GM19397 (cell line): ENCODE results near the gene GJB6.
A peak's percentile ranks its signal among the peaks of the same experiment; 100 is the strongest.

Source experiments
- ATAC-seq: cut with Tn5 transposase; IDR thresholded peaks from one replicate; pipeline ENCODE4 v1.9.1; 2021; ENCODE audit warnings: mild to moderate bottlenecking, moderate library complexity; ENCODE audit not compliant: unreplicated experiment

The GJB6 gene

DNA sequence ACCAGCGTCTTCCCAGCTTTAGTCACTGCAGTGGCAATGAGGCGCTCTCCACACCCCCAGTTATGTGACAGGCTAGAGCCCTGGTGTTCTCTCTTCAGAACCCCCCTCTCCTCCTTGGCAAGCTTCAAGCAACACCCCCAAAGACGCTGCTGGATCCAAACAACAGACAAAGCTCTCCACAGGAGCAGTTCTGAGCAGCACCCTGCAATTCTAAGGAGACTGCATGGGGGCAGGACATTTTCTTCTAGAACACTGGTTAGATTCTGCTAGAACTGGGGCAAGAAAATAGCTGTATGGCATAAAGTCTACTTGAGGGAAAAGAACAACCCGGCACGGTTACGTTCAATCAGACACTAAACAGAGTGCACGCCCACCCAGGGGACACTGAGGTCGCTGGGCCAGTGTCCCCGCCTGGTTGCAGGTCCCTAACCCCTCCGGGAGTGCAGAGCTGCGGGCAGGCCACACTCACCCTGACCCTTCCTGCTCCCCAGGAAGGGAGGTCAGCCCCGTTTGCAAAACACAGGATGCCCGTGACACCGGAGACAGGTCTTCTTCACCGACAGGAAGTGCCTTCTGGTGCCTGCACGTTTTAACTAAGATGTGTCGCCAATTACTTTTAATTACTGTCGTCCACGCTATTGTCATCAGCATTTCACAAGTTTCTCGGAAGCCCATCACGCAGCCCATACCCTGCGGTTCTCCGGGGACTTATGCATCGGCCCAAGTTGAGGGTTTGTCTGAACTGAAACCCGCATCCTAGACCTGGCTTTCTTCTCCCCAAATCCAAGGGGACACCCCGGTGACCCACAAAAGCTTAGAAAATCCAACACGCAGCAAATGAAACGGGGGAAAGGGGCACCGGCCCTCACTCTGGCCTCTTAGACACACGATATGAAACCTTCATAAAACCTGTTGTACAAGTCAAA, 943 bp downstream of the GJB6 start:
- no peak for ATAC-seq

DNA sequence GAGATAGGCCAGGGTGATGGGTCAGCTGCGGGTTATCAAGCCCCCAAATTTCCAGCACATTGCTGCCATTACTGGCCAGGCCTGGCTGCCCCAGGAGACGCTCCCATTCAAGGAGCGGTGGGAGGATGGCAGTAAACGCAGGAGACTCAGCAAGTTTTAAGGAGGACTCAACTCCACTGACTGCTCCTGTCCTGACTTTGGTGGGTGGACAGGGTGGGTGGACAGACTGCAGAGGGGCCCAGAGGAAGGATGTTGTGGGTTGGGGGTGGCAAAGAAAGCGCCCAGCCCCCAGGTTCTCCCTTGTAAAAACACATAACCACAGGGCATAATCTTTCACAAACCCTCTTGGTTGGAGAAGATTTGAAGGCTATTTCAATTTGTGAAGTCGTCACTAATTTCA, 4.4 kb downstream of the GJB6 start:
- no peak for ATAC-seq

DNA sequence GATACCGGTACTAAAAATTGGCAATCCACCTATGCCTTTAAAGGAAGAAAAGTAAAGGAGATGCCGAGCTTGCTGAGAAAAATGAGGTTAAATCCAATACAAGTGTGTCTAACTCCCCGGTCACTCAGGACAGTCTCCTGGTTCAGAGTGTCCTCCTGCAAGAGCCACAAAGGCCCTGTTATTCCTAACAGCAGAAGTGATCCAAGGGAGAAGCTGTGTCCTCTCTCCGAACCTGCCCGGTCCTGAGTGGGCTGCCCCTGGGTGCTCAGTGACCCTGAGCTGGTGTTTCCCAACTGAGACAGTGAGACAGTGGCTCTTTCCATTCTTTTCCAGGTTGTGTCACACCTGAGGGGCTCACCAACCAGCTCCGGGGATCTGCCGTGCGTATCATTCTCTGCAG, 4.8 kb downstream of the GJB6 start:
- ATAC-seq, result no peak

DNA sequence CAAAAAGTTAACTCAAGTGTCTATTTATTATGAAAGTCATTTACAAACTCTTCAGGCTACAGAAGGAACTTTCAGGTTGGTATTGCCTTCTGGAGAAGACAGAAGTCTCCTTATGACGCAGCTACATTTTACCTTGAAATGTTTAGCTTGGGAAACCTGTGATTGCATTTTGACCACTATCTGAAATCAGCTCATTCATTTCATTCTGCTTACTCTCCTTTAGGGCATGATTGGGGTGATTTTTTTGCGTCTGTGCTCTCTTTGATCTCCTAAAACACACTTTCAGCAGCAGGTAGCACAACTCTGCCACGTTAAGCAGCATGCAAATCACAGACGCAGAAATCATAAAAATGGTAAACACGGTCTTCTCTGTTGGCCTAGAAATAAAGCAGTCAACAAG, 9.6 kb downstream of the GJB6 start:
- no peak for ATAC-seq

DNA sequence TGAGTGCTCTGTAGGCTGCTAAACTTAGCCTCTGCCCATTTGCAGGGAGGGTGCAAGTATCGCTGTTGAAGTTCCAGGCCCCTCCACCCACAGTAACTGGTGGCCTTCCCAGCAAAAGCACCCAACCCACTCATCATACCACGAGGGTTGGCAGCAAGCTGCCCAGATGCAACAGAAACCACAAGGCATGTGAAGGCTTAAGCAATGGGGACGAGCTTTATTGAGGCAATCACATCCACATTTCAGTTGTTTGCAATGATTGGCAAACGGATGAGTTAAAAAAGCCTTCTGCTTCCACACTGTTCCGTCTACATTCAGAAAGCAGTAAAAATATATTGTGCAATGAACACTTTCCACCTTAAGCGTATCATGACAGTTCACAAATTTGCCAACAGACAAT, 10.3 kb downstream of the GJB6 start:
- ATAC-seq, result no peak

DNA sequence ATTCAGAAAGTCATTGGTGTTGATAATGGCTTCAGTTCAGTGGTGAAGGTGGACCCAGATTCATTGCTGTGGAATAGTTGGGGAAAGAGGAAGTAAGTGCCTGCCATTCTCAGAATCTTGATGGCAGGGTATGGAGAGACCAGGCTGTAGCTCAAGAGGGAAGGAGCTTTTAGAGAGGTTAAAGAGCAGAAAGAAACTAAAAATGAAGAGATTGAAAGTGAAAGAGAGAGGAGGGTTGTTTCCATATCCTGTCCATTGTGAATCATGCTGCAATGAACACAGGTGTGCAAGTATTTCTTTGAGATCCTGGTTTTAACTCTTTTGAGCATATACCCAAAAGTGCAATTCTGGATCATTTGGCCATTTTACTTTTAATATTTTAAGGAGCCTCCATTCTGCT, 12.5 kb downstream of the GJB6 start:
- peak; percentile 86 for ATAC-seq

DNA sequence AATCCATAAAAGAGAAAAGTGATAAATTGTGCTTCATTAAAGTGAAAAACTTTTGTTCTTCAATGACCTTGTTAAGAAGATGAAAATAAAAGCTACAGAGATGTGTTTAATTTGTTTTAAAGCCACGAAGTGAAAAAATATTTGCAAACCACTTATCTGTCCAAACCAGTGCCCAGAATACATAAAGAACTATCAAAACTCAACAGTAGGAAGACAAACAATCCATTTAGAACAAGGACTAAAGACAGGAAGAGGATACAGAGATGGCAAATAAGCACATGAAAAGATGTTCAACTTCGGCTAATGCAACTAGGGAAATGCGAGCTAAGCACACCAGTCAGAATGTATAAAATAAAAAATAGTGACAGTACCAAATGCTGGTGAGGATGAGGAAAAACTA, 15.0 kb downstream of the GJB6 start:
- ATAC-seq, result no peak

DNA sequence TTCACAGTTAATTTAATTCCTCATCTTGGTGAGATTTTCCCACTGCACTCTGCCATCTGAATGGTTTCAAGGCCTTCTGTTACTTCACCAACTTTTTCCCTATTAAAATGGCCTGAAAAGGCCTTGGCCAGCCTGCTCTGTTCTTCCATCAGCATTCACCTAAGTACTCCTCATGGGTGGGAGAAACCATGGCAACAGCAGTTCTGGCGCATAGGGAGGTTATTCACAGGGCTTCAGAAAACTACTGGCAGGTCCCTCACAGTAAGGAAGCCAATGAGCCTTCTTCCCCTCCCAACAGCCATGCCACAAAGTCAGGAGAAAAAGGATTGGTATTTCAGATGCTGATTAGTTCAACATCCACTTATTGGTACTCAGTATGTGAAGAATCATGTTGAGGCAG, 22.2 kb downstream of the GJB6 start:
- no peak for ATAC-seq

DNA sequence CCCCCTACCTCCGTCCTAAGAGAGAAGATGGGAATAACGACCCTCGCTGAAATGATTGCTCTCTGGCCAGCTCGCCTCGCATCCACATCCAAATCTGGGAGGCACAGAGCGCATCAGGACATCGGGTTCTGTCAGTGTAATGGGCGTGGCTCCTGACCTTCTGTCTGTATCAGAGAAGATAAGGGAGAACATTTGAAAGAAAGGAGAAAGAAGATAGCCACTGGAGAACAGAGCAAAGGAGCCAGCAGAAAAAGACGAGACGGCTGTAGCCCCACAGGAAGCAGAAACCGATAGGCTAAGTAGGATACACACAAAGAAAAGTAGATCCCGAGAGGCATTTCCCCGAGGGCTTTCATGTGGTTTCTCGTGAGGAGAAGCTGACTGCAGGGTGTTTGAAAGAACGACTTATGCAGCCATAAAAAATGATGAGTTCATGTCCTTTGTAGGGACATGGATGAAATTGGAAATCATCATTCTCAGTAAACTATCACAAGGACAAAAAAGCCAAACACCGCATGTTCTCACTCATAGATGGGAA, 25.4 kb downstream of the GJB6 start:
- ATAC-seq, result no peak

DNA sequence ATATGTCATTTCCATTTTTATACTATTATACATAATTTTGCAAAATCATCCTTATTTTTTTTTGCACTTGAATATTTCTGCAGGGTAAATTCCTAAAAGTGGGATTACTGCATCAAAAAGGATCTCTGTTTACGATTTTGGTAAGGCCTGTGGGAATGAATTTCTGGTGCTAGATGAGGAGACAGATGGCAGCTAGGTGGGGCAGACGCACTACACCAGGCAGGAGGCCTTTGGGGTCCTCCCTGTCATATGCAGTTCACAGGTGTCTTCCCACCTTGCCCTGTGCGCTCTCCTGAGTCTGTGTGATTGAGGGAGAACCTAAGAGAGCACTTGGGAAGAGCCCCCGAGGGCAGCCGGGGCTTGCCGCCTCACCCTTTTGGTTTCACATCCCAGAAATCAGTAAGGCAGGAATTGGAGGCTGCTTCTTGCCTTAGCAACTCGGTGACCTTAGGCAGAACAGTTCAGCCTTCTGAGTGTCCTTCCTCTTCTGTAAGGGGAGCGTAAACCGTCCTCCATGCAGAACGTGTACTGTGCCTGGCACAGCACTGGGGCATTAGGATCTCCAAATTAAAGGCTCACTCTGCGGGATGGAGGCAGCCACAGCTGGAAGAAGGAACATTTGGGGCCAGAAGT, 25.9 kb downstream of the GJB6 start:
- ATAC-seq, result no peak

DNA sequence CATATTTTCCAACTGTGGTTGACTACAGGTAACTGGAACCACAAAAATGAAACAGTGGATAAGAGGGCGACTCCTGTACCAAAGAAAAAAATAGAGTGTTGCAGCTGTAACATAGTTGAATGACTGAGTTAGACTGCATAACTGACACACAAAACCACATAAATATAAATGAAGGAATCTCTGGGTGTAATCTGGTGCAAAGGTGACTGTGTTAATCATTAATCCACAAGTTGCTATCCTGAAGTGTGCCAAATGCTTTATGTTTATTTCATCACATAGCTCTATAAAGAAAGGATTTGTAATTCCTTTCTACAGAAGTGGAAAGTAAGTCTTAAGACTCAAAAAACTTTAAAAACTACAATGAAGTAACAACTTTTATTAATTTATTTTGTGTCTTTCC, 33.3 kb downstream of the GJB6 start:
- ATAC-seq, result no peak

DNA sequence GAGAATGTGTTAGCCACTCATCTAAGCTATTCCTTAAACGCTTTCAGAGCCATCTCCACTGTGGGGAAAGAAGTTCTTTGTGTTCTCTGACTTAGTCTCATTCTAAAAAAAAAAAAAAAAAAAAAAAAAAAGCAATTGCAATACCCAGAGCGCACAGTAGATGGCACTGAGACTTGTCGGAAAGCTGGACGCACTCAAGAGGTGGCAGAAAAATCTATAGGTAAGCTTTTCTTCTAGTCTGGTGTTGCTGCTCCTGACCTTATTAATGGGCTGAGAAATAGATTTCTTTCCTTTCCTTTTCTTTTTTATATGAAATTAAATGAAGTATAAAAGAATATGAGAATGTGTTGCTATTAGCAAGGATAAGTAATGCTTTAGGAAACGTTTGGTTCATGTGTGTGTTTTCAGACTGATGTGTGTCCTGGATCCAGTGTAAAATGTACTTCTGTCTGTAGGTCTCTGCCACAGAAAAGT, 34.7 kb downstream of the GJB6 start:
- no peak for ATAC-seq

DNA sequence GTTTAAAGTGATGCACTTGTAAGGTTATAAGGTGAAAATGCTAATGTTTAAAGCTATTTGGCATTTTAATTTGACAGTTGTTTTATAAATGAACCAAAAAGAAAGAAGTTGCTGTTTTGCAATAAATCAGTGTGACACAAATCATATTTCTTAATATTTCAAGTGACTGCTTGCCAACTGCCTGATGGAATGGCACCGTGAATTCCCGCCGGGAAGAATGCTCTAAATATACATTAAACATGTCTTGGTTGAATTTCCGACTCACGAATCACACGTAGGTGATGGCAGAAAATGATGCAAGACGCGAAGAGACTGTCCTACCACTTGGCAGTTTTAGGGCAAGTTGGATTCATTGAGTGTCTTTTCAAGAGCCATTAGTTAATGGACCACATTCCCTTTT, 36.3 kb downstream of the GJB6 start:
- ATAC-seq, result no peak

DNA sequence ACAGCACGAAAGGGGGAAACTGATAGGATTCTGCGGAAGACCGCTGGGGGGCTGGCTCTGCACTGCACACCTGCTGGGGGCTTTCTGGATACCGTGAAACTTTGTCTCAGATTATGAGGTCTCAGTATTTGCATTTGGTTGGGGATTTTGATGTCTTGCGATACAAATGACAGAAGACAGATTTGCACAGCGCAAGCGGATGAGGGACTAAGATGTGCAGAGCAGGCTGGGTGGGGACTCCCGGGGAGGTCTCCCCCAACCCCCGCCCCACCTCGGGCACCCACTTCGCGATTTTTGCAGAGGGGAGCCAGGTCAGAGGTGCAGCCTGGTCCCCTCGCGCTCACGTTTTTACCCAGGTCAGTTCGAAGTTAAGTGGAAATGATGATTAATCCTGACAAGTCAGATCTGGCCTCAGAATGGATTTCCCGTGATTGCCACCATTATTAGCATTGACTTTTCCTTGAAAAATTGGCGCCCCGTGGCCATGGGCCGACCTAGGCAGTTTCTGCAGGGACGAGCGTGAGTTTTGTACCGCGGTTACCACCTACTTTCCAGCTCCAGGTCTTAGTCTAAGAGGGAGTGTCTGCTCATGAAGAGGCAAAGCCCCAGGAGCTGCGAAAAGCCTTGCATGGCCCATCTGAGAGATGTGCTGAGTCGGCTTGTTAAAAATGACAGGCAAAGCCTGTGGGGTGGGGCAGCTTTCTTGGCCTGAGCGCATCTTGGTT, 38.0 kb downstream of the GJB6 start:
- no peak for ATAC-seq

DNA sequence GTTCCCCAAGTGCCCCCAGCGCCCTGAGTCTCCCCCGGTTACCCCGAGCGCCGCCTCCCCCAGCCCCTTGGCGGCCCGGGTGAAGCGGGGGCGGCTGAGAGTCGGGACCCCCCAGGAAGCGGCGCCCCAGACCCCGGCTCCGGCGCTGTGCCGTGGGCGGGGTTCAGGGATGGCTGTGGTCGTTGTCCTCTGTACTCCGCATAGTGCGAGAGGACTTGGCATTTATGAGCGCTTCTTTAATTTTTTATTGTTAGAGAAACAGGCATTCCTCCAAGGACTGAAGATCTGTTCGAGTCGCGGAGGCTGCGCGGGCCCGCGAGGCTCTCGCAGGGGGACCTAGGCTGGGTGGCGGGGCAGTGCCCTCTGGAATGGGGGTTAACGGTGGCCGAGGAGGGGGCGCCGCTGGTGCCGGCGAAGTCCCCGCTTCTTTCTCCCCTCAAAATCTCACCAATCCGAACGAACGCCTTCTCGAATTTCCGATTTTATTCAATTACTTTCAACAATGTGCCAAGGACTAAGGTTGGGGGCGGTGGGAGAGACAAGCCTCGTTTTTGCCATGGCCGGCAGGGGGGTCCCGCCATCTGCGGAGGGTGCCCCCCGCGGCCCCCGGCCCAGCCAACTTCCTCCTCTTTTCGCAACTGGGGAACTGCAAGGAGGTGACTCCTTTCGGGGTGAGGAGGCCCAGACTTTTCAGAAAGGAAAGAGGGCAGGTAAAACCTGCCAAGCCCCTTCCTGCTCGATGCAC, 38.8 kb downstream of the GJB6 start:
- ATAC-seq, result no peak

DNA sequence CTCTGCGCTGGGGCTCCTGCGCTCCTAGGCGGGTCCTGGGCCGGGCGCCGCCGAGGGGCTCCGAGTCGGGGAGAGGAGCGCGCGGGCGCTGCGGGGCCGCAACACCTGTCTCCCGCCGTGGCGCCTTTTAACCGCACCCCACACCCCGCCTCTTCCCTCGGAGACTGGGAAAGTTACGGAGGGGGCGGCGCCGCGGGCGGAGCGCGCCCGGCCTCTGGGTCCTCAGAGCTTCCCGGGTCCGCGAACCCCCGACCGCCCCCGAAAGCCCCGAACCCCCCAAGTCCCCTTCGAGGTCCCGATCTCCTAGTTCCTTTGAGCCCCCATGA, 39.3 kb downstream of the GJB6 start, which contains the start of gene GJB2:
TSS of gene GJB2 (minus strand) at position 103 of the 326 bp plus-strand sequence. CDS start 3,357 bp downstream, outside the sequence.
- no peak for ATAC-seq

DNA sequence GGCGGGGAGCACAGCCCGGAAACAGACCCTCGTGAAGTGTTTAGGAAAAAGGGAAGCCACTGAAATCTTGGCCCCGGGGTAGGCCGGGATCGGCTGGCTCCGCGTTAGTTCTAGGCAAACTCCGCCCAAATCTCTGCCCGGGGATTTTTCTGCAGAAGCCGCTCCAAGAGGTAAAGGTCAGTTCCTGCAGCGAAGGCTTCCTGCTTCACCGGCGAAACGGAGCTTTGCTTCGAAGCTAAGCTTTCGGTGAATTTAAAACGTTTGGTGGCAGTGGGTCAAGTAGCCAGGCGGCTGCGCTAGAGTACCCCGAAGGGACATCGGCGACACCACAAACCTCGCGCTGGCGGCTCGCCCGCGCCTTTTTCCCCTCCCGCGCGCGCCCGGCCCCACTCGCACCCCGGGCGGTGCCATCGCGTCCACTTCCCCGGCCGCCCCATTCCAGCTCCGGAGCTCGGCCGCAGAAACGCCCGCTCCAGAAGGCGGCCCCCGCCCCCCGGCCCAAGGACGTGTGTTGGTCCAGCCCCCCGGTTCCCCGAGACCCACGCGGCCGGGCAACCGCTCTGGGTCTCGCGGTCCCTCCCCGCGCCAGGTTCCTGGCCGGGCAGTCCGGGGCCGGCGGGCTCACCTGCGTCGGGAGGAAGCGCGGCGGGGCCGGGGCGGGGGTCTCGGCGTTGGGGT, 39.8 kb downstream of the GJB6 start:
- ATAC-seq, result no peak

DNA sequence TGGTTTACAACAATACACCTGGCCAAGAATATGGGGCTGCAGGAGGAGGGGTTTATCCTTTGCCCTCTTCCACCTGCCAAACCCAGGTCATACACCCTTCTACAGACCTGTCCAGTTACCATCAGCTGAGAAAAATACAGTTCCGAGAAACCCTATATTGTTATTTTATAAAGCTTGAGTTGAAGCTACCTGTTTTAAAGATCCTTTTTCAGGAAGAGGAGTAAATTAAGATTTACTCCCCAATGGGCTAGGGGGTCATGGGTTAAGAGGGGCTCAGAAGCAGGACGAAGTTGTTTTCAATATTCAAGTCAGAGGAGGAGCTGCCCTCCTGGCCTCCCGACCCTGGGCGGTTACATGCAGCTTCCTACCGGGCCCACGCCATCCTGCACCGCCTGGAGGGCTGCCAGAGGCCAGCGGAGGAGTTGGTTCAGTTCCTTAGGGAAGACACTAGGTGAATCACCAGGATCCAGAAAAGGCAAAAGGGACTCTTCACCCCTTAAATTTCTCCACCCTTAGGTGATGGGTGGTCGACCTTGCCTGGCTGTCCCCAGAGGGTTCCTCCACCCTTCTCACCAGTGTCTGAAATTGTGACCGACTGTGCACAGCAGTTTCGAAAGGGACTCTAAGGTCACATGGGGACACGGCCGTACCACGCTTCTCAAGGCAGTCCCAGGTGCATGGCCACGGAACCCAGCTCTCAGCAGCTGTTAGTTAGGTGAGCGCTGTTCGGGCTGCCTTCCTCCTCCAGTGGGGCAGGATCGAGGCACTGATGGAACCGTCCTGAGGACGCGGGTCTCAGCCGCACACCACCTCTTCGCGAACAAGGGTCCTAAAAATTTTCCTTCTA, 40.6 kb downstream of the GJB6 start:
- no peak for ATAC-seq
